OCI-LY1 (cell line): ENCODE results near the gene ATL1.
A peak's percentile ranks its signal among the peaks of the same experiment; 100 is the strongest.
"Not testable (repeated sequence)": the region's sequence is repeated elsewhere in the genome, so short reads cannot be mapped to it uniquely, and the experiment has no call there.

Source experiments
- H2AFZ ChIP-seq: fragments of 200-600 bp; sonication (generic), shearing (Covaris generic); 2 replicates; pipeline ENCODE4 v1.6.0; 2014; ENCODE audit warnings: antibody characterized with exemption, mild to moderate bottlenecking, low read length
- H3F3A ChIP-seq: fragments of 200-600 bp; sonication (generic), shearing (Covaris generic); 2 replicates; pipeline ENCODE4 v1.6.0; 2014; ENCODE audit warnings: mild to moderate bottlenecking, antibody characterized with exemption, low read length, moderate library complexity; ENCODE audit not compliant: insufficient read depth
- H3K27ac ChIP-seq: fragments of 200-600 bp; sonication (generic); 2 replicates; pipeline ENCODE4 v1.5.1; 2014; ENCODE audit warnings: low read length, mixed run types, mild to moderate bottlenecking, low read depth; ENCODE audit not compliant: poor library complexity, severe bottlenecking
- H3K27me3 ChIP-seq: fragments of 200-600 bp; sonication (generic); 2 replicates; pipeline ENCODE4 v1.6.0; 2014; ENCODE audit warnings: antibody characterized with exemption, mild to moderate bottlenecking, low read length, moderate library complexity; ENCODE audit not compliant: insufficient read depth
- H3K36me3 ChIP-seq: fragments of 200-600 bp; sonication (generic); 2 replicates; pipeline ENCODE4 v1.6.1; 2014; ENCODE audit warnings: mild to moderate bottlenecking, antibody characterized with exemption, low read length, moderate library complexity, mixed read lengths; ENCODE audit not compliant: insufficient read depth
- H3K4me1 ChIP-seq: fragments of 200-600 bp; sonication (generic); 2 replicates; pipeline ENCODE4 v1.5.1; 2014; ENCODE audit warnings: mild to moderate bottlenecking, low read length, moderate library complexity; ENCODE audit not compliant: insufficient read depth, severe bottlenecking
- H3K4me2 ChIP-seq: fragments of 200-600 bp; sonication (generic), shearing (Covaris generic); 2 replicates; pipeline ENCODE4 v1.6.1; 2014; ENCODE audit warnings: low read length
- H3K4me3 ChIP-seq: fragments of 200-600 bp; sonication (generic); 2 replicates; pipeline ENCODE4 v1.5.1; 2014; ENCODE audit warnings: low read length, low read depth, mild to moderate bottlenecking, mixed read lengths; ENCODE audit not compliant: poor library complexity, severe bottlenecking
- H3K79me2 ChIP-seq: fragments of 200-600 bp; shearing (Covaris generic); 2 replicates; pipeline ENCODE4 v1.6.1; 2016; ENCODE audit warnings: mixed run types, low read length, mixed read lengths; ENCODE audit not compliant: insufficient read depth
- H3K9ac ChIP-seq: fragments of 200-600 bp; sonication (generic), shearing (Covaris generic); 2 replicates; pipeline ENCODE4 v1.6.1; 2014; ENCODE audit warnings: mild to moderate bottlenecking, low read length, mixed read lengths
- H3K9me2 ChIP-seq: fragments of 200-600 bp; sonication (generic), shearing (Covaris generic); 2 replicates; pipeline ENCODE4 v1.6.1; 2014; ENCODE audit warnings: low read depth, mild to moderate bottlenecking, low read length, mixed read lengths
- H3K9me3 ChIP-seq: fragments of 200-600 bp; shearing (Covaris generic); 2 replicates; pipeline ENCODE4 v1.6.1; 2014; ENCODE audit warnings: low read length, mixed read lengths
- H4K20me1 ChIP-seq: fragments of 200-600 bp; sonication (generic), shearing (Covaris generic); 2 replicates; pipeline ENCODE4 v1.6.0; 2016; ENCODE audit warnings: mild to moderate bottlenecking, low read length; ENCODE audit not compliant: insufficient read depth
- CTCF ChIP-seq: fragments of 200-600 bp; sonication (generic), shearing (Covaris generic); IDR thresholded peaks from 2 replicates; pipeline ENCODE4 v1.5.1; 2017; ENCODE audit warnings: mild to moderate bottlenecking, antibody characterized with exemption, low read length, moderate library complexity, mixed read lengths
- EZH2 ChIP-seq: fragments of 200-600 bp; sonication (generic), shearing (Covaris generic); IDR thresholded peaks from 2 replicates; pipeline ENCODE4 v1.8.0; 2017; ENCODE audit warnings: borderline replicate concordance, mixed run types, mild to moderate bottlenecking, antibody characterized with exemption, low read length, moderate library complexity, mixed read lengths

ATL1 gene

GRCh38 chr14:50550294-50550693 is 9.7 kb upstream of the ATL1 start:
- no peaks in the 10 kb centered on the region for H3K9me2 ChIP-seq
- no peaks in the 10 kb centered on the region for H3F3A ChIP-seq

GRCh38 chr14:50551877-50552276 is 8.1 kb upstream of the ATL1 start:
- H3K27me3 ChIP-seq: 0 out of 2 replicates have a peak, but pooled peaks cover 3% of the 10 kb centered on the region
- TF ChIP-seq EZH2: no peak
- TF ChIP-seq CTCF: no peak
- no peak overlapping the region for H3K4me3 ChIP-seq
- no peak overlapping the region for H3K4me2 ChIP-seq
- H3K79me2 ChIP-seq: no peaks in the 10 kb centered on the region
- no peaks in the 10 kb centered on the region for H3K4me1 ChIP-seq
- H3K36me3 ChIP-seq: no peaks in the 10 kb centered on the region
- no peaks in the 10 kb centered on the region for H3K9me3 ChIP-seq
- no peak overlapping the region for H3K9ac ChIP-seq
- no peaks in the 10 kb centered on the region for H3F3A ChIP-seq
- no peaks in the 10 kb centered on the region for H3K9me2 ChIP-seq
- H2AFZ ChIP-seq: no peak overlapping the region
- H4K20me1 ChIP-seq: no peaks in the 10 kb centered on the region
- no peak overlapping the region for H3K27ac ChIP-seq

More at GRCh38 chr14:50550294-50550693, 9.7 kb upstream of the ATL1 start:
- no peak overlapping the region for H3K4me2 ChIP-seq
- no peaks in the 10 kb centered on the region for H3K4me1 ChIP-seq
- no peaks in the 10 kb centered on the region for H3K36me3 ChIP-seq
- no peak overlapping the region for H3K9ac ChIP-seq
- H3K79me2 ChIP-seq: no peaks in the 10 kb centered on the region
- no peak overlapping the region for H2AFZ ChIP-seq
- no peak overlapping the region for H3K4me3 ChIP-seq
- TF ChIP-seq CTCF (no peak), EZH2 (no peak)
- no peaks in the 10 kb centered on the region for H4K20me1 ChIP-seq
- no peaks in the 10 kb centered on the region for H3K9me3 ChIP-seq
- H3K27ac ChIP-seq: no peak overlapping the region
- 0 out of 2 replicates have a peak, but pooled peaks cover 3% of the 10 kb centered on the region for H3K27me3 ChIP-seq

GRCh38 chr14:50552796-50553195 is 7.1 kb upstream of the ATL1 start:
- H3K9ac ChIP-seq, H3K4me2 ChIP-seq, H3K27ac ChIP-seq, H3K27me3 ChIP-seq, H3K4me1 ChIP-seq, H3K9me2 ChIP-seq, H3K4me3 ChIP-seq, H3K9me3 ChIP-seq, H4K20me1 ChIP-seq, H3K79me2 ChIP-seq, H2AFZ ChIP-seq, H3F3A ChIP-seq, H3K36me3 ChIP-seq: not testable (repeated sequence)

GRCh38 chr14:50560931-50561285 is 963 bp downstream of the ATL1 start:
- H3K79me2 ChIP-seq: no peaks in the 10 kb centered on the region
- H3K4me1 ChIP-seq: peaks cover 8% of the 10 kb centered on the region
- no peak overlapping the region for H3K27ac ChIP-seq
- H3F3A ChIP-seq: no peaks in the 10 kb centered on the region
- peak overlapping the region; percentile 75 for H3K4me2 ChIP-seq
- peak overlapping the region; percentile 63 for H3K4me3 ChIP-seq
- H4K20me1 ChIP-seq: no peaks in the 10 kb centered on the region
- H3K27me3 ChIP-seq: no peaks in the 10 kb centered on the region
- peak overlapping the region; percentile 29; the same call in 1 of the 2 replicates for H3K9ac ChIP-seq
- H2AFZ ChIP-seq: no peak overlapping the region
- no peaks in the 10 kb centered on the region for H3K9me3 ChIP-seq
- TF ChIP-seq EZH2 (no peak), CTCF (no peak)
- H3K36me3 ChIP-seq: no peaks in the 10 kb centered on the region
- no peaks in the 10 kb centered on the region for H3K9me2 ChIP-seq
